GM23338 (cell line): Measurements from ENCODE around the gene KRT222. TPM values are rescaled to one million over a fixed set of nuclear protein-coding genes. Genes with fewer than 3 reads are reported as not detected.

Source experiments
- ATAC-seq: fragments of 200-7000 bp; cut with Tn5 transposase; 3 replicates; pipeline ENCODE4 v1.9.1; 2020
- DNase-seq: peaks from one replicate; pipeline ENCODE4 v3.0.0-alpha.2; 2015; ENCODE audit warnings: low spot score
- H2AFZ ChIP-seq: fragments of 200-600 bp; sonication (generic); 2 replicates; pipeline ENCODE4 v1.8.0; 2016; ENCODE audit warnings: antibody characterized with exemption, mild to moderate bottlenecking, moderate library complexity
- H3F3A ChIP-seq: fragments of 200-600 bp; sonication (generic); replicated peaks from 2 replicates; pipeline ENCODE4 v1.8.0; 2017; ENCODE audit warnings: antibody characterized with exemption, mixed run types, low read depth
- H3K27ac ChIP-seq: fragments of 200-600 bp; sonication (generic); 2 replicates; pipeline ENCODE4 v1.6.1; 2016; ENCODE audit warnings: low read depth
- H3K27me3 ChIP-seq: fragments of 200-600 bp; sonication (generic); 2 replicates; pipeline ENCODE4 v1.8.0; 2016; ENCODE audit warnings: mild to moderate bottlenecking, mixed run types, moderate library complexity; ENCODE audit not compliant: insufficient read depth
- H3K36me3 ChIP-seq: fragments of 200-600 bp; sonication (generic); 2 replicates; pipeline ENCODE4 v1.8.0; 2016; ENCODE audit warnings: mild to moderate bottlenecking; ENCODE audit not compliant: insufficient read depth
- H3K4me1 ChIP-seq: fragments of 200-600 bp; sonication (generic); 2 replicates; pipeline ENCODE4 v1.8.0; 2016; ENCODE audit warnings: mild to moderate bottlenecking, moderate library complexity; ENCODE audit not compliant: insufficient read depth
- H3K4me2 ChIP-seq: fragments of 200-600 bp; sonication (generic); 2 replicates; pipeline ENCODE4 v1.7.1; 2017; ENCODE audit warnings: mixed run types
- H3K4me3 ChIP-seq: fragments of 200-600 bp; sonication (generic); 2 replicates; pipeline ENCODE4 v1.6.1; 2016; ENCODE audit warnings: mixed run types
- H3K79me2 ChIP-seq: fragments of 200-600 bp; sonication (generic); replicated peaks from 2 replicates; pipeline ENCODE4 v1.8.0; 2017; ENCODE audit warnings: mild to moderate bottlenecking; ENCODE audit not compliant: insufficient read depth
- H3K9me2 ChIP-seq: fragments of 200-600 bp; sonication (generic); 2 replicates; pipeline ENCODE4 v1.8.0; 2017; ENCODE audit not compliant: insufficient read depth
- H4K20me1 ChIP-seq: fragments of 200-600 bp; sonication (generic); replicated peaks from 2 replicates; pipeline ENCODE4 v1.8.0; 2017; ENCODE audit warnings: mild to moderate bottlenecking; ENCODE audit not compliant: insufficient read depth
- H3K27ac Mint-ChIP-seq: 2 replicates; pipeline ENCODE4 v1.8.0; 2020; ENCODE audit warnings: inconsistent platforms, mild to moderate bottlenecking, moderate library complexity, mixed read lengths
- H3K27me3 Mint-ChIP-seq: 3 replicates; pipeline ENCODE4 v1.8.0; 2022; ENCODE audit warnings: low read depth, mild to moderate bottlenecking, moderate library complexity, mixed read lengths, inconsistent platforms; ENCODE audit not compliant: insufficient read depth, poor library complexity
- H3K36me3 Mint-ChIP-seq: 3 replicates; pipeline ENCODE4 v1.8.0; 2021; ENCODE audit warnings: low read depth, mild to moderate bottlenecking, inconsistent platforms, moderate library complexity, mixed read lengths
- H3K4me1 Mint-ChIP-seq: 3 replicates; pipeline ENCODE4 v1.8.0; 2020; ENCODE audit warnings: mild to moderate bottlenecking, inconsistent platforms, mixed read lengths
- H3K4me3 Mint-ChIP-seq: 3 replicates; pipeline ENCODE4 v1.8.0; 2021; ENCODE audit warnings: moderate library complexity, mild to moderate bottlenecking, inconsistent platforms, mixed read lengths
- H3K9me3 Mint-ChIP-seq: 3 replicates; pipeline ENCODE4 v1.8.0; 2020; ENCODE audit warnings: moderate library complexity, mild to moderate bottlenecking, inconsistent platforms, mixed read lengths
- CREB1 ChIP-seq: fragments of 250-450 bp; sonication (Bioruptor Pico); IDR thresholded peaks from 2 replicates; pipeline ENCODE4 v1.5.0; 2020; ENCODE audit warnings: low read depth, mild to moderate bottlenecking, moderate library complexity
- EZH2 ChIP-seq: fragments of 200-600 bp; sonication (generic); IDR thresholded peaks from one replicate; pipeline ENCODE4 v1.8.0; 2017; ENCODE audit warnings: antibody characterized with exemption, mild to moderate bottlenecking, low read depth; ENCODE audit not compliant: unreplicated experiment
- EZH2phosphoT487 ChIP-seq: fragments of 200-600 bp; sonication (generic); IDR thresholded peaks from one replicate; pipeline ENCODE4 v1.8.1; 2018; ENCODE audit warnings: antibody characterized with exemption; ENCODE audit not compliant: unreplicated experiment
- JUNB ChIP-seq: IDR thresholded peaks from one replicate; pipeline ENCODE4 v1.6.1; 2016; ENCODE audit warnings: antibody characterized with exemption; ENCODE audit not compliant: unreplicated experiment
- NANOG ChIP-seq: IDR thresholded peaks from 2 replicates; pipeline ENCODE4 v1.6.1; 2016; ENCODE audit warnings: antibody characterized with exemption, borderline replicate concordance
- POLR2AphosphoS5 ChIP-seq: IDR thresholded peaks from 2 replicates; pipeline ENCODE4 v1.6.1; 2016; ENCODE audit warnings: antibody characterized with exemption, low read depth
- STAT1 ChIP-seq: IDR thresholded peaks from one replicate; pipeline ENCODE4 v1.6.1; 2016; ENCODE audit warnings: antibody characterized with exemption; ENCODE audit not compliant: unreplicated experiment
- ZNF114 ChIP-seq: fragments of 250-450 bp; sonication (Bioruptor Pico); IDR thresholded peaks from 2 replicates; pipeline ENCODE4 v1.5.0; 2020; ENCODE audit warnings: mild to moderate bottlenecking, moderate library complexity
- ZNF331 ChIP-seq: fragments of 250-450 bp; sonication (Bioruptor Pico); IDR thresholded peaks from 2 replicates; pipeline ENCODE4 v1.5.0; 2020; ENCODE audit warnings: low read depth, mild to moderate bottlenecking, moderate library complexity
- polyA plus RNA-seq: library from polyadenylated mRNA; unstranded; fragments of >200 nt; fragmentation: Nextera tagmentation; extraction: Ambion mirVana; gene quantifications from 2 replicates; pipeline ENCODE4 v1.2.1, GENCODE V29; 2016
- total RNA-seq: library from RNA; depleted of rRNA; stranded (reverse); fragments of >200 nt; shearing (Covaris generic); gene quantifications from 2 replicates; pipeline ENCODE4 v1.2.3, GENCODE V29; 2014
- TF ChIP-seq, protein P1 (sequence below): IDR thresholded peaks from one replicate; pipeline ENCODE4 v1.6.1; 2018; ENCODE audit warnings: antibody characterized with exemption; ENCODE audit not compliant: unreplicated experiment
- TF ChIP-seq, protein P2 (sequence below): fragments of 250-450 bp; sonication (Bioruptor Pico); IDR thresholded peaks from 2 replicates; pipeline ENCODE4 v1.5.0; 2020; ENCODE audit warnings: mild to moderate bottlenecking, moderate library complexity
- TF ChIP-seq, protein P3 (sequence below): IDR thresholded peaks from 2 replicates; pipeline ENCODE4 v1.6.1; 2016; ENCODE audit warnings: antibody characterized with exemption
- TF ChIP-seq, protein P4 (sequence below), 2 experiments: fragments of 200-600 bp in 1 of 2; sonication (generic) in 1 of 2; conservative IDR thresholded peaks; 2 replicates each; pipeline versions ENCODE4 v1.5.1 to v1.6.1; 2016 to 2017; ENCODE audit warnings: antibody characterized with exemption in 2 of 2, low read depth in 2 of 2, mild to moderate bottlenecking in 2 of 2, moderate library complexity in 1 of 2

The KRT222 gene
- total and polyA plus RNA-seq, 2 experiments from 2014 or later: not detected

DNA sequence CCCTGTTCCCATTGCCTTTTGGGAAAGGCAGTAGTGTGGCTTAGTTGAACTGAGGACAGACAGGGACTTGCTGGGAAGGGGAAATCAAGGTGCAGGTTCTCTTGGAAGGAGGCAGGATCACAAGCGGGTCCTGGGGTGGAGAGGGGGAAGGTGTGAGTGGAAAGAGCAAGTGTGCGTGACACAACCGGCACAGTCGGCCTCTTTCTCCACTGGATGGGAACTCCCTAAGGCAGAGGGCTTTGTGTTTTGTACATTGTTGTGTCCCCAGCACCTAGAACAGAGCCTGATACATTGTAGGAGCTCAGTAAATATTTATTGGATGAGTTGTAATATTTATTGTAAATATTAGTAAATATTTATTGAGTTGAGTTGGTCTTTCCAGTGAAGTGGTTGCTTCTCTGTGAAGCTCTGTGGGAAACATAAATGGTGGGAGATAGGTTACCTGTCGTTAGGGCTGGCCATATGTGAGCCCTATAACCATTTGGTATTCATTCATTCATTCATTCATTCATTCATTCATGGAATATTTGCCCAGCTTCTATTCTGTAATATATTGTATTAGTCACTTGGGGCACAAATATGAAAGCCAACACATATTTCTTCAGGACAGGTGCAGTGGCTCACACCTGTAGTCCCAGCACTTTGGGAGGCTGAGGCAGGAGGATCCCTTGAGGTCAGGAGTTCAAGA lies 51.4 kb downstream of the KRT222 start:
- peaks cover 7% of the 10 kb centered on the region for H3K4me1 Mint-ChIP-seq
- no peak for DNase-seq

More for the DNA sequence above, 51.4 kb downstream of the KRT222 start:
- no peaks in the 10 kb centered on the region for H3K27me3 ChIP-seq
- no peak overlapping the region for H3K4me2 ChIP-seq
- H3K9me2 ChIP-seq: no peaks in the 10 kb centered on the region
- Mint-ChIP-seq H3K4me3 (no peak overlapping the region), H3K27me3 (peaks cover 8% of the 10 kb centered on the region), H3K36me3 (no peaks in the 10 kb centered on the region), H3K9me3 (no peaks in the 10 kb centered on the region; the same call in 2 of the 3 replicates), H3K27ac (no peak overlapping the region)
- H3F3A ChIP-seq: no peaks in the 10 kb centered on the region
- H4K20me1 ChIP-seq: no peaks in the 10 kb centered on the region
- H2AFZ ChIP-seq: no peak overlapping the region
- no peak overlapping the region for H3K4me3 ChIP-seq
- ATAC-seq: no peak
- no peaks in the 10 kb centered on the region for H3K79me2 ChIP-seq
- TF ChIP-seq, protein P1, sequence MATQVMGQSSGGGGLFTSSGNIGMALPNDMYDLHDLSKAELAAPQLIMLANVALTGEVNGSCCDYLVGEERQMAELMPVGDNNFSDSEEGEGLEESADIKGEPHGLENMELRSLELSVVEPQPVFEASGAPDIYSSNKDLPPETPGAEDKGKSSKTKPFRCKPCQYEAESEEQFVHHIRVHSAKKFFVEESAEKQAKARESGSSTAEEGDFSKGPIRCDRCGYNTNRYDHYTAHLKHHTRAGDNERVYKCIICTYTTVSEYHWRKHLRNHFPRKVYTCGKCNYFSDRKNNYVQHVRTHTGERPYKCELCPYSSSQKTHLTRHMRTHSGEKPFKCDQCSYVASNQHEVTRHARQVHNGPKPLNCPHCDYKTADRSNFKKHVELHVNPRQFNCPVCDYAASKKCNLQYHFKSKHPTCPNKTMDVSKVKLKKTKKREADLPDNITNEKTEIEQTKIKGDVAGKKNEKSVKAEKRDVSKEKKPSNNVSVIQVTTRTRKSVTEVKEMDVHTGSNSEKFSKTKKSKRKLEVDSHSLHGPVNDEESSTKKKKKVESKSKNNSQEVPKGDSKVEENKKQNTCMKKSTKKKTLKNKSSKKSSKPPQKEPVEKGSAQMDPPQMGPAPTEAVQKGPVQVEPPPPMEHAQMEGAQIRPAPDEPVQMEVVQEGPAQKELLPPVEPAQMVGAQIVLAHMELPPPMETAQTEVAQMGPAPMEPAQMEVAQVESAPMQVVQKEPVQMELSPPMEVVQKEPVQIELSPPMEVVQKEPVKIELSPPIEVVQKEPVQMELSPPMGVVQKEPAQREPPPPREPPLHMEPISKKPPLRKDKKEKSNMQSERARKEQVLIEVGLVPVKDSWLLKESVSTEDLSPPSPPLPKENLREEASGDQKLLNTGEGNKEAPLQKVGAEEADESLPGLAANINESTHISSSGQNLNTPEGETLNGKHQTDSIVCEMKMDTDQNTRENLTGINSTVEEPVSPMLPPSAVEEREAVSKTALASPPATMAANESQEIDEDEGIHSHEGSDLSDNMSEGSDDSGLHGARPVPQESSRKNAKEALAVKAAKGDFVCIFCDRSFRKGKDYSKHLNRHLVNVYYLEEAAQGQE: no peak
- TF ChIP-seq EZH2 (no peak), CREB1 (no peak), ZNF331 (CRISPR knock-in tag) (no peak), ZNF114 (CRISPR knock-in tag) (no peak), STAT1 (no peak), JUNB (no peak), EZH2phosphoT487 (no peak), POLR2AphosphoS5 (no peak), NANOG (no peak)
- TF ChIP-seq, protein P2, sequence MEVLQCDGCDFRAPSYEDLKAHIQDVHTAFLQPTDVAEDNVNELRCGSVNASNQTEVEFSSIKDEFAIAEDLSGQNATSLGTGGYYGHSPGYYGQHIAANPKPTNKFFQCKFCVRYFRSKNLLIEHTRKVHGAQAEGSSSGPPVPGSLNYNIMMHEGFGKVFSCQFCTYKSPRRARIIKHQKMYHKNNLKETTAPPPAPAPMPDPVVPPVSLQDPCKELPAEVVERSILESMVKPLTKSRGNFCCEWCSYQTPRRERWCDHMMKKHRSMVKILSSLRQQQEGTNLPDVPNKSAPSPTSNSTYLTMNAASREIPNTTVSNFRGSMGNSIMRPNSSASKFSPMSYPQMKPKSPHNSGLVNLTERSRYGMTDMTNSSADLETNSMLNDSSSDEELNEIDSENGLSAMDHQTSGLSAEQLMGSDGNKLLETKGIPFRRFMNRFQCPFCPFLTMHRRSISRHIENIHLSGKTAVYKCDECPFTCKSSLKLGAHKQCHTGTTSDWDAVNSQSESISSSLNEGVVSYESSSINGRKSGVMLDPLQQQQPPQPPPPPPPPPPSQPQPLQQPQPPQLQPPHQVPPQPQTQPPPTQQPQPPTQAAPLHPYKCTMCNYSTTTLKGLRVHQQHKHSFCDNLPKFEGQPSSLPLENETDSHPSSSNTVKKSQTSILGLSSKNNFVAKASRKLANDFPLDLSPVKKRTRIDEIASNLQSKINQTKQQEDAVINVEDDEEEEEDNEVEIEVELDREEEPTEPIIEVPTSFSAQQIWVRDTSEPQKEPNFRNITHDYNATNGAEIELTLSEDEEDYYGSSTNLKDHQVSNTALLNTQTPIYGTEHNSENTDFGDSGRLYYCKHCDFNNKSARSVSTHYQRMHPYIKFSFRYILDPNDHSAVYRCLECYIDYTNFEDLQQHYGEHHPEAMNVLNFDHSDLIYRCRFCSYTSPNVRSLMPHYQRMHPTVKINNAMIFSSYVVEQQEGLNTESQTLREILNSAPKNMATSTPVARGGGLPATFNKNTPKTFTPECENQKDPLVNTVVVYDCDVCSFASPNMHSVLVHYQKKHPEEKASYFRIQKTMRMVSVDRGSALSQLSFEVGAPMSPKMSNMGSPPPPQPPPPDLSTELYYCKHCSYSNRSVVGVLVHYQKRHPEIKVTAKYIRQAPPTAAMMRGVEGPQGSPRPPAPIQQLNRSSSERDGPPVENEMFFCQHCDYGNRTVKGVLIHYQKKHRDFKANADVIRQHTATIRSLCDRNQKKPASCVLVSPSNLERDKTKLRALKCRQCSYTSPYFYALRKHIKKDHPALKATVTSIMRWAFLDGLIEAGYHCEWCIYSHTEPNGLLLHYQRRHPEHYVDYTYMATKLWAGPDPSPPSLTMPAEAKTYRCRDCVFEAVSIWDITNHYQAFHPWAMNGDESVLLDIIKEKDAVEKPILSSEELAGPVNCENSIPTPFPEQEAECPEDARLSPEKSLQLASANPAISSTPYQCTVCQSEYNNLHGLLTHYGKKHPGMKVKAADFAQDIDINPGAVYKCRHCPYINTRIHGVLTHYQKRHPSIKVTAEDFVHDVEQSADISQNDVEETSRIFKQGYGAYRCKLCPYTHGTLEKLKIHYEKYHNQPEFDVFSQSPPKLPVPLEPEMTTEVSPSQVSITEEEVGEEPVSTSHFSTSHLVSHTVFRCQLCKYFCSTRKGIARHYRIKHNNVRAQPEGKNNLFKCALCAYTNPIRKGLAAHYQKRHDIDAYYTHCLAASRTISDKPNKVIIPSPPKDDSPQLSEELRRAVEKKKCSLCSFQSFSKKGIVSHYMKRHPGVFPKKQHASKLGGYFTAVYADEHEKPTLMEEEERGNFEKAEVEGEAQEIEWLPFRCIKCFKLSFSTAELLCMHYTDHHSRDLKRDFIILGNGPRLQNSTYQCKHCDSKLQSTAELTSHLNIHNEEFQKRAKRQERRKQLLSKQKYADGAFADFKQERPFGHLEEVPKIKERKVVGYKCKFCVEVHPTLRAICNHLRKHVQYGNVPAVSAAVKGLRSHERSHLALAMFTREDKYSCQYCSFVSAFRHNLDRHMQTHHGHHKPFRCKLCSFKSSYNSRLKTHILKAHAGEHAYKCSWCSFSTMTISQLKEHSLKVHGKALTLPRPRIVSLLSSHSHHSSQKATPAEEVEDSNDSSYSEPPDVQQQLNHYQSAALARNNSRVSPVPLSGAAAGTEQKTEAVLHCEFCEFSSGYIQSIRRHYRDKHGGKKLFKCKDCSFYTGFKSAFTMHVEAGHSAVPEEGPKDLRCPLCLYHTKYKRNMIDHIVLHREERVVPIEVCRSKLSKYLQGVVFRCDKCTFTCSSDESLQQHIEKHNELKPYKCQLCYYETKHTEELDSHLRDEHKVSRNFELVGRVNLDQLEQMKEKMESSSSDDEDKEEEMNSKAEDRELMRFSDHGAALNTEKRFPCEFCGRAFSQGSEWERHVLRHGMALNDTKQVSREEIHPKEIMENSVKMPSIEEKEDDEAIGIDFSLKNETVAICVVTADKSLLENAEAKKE (CRISPR knock-in tag): no peak
- TF ChIP-seq, protein P3, sequence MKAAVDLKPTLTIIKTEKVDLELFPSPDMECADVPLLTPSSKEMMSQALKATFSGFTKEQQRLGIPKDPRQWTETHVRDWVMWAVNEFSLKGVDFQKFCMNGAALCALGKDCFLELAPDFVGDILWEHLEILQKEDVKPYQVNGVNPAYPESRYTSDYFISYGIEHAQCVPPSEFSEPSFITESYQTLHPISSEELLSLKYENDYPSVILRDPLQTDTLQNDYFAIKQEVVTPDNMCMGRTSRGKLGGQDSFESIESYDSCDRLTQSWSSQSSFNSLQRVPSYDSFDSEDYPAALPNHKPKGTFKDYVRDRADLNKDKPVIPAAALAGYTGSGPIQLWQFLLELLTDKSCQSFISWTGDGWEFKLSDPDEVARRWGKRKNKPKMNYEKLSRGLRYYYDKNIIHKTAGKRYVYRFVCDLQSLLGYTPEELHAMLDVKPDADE: no peak
- TF ChIP-seq, protein P4, sequence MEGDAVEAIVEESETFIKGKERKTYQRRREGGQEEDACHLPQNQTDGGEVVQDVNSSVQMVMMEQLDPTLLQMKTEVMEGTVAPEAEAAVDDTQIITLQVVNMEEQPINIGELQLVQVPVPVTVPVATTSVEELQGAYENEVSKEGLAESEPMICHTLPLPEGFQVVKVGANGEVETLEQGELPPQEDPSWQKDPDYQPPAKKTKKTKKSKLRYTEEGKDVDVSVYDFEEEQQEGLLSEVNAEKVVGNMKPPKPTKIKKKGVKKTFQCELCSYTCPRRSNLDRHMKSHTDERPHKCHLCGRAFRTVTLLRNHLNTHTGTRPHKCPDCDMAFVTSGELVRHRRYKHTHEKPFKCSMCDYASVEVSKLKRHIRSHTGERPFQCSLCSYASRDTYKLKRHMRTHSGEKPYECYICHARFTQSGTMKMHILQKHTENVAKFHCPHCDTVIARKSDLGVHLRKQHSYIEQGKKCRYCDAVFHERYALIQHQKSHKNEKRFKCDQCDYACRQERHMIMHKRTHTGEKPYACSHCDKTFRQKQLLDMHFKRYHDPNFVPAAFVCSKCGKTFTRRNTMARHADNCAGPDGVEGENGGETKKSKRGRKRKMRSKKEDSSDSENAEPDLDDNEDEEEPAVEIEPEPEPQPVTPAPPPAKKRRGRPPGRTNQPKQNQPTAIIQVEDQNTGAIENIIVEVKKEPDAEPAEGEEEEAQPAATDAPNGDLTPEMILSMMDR (conservative IDR thresholded peaks at IDR 0.05; ENCODE audit: low read depth in 2 of 2): no peak
- no peaks in the 10 kb centered on the region for H3K4me1 ChIP-seq
- no peak overlapping the region for H3K27ac ChIP-seq
- H3K36me3 ChIP-seq: no peaks in the 10 kb centered on the region
